ENCODE measurements around the gene SIGLEC12. TPM values are rescaled to one million over a fixed set of nuclear protein-coding genes. Genes with fewer than 3 reads are reported as not detected.

Gene SIGLEC12
- total RNA-seq, 5 donors from 2014 or later (not counting 1 experiment from before 2014, with no cell fraction given), result not detected

GRCh38 chr19:51513968-51514367 lies 12.4 kb upstream of the SIGLEC12 start:
- no peak overlapping the region for H3K4me3 Mint-ChIP-seq
- Histone ChIP-seq H3K27ac (ENCODE audit: low read length) (no peak overlapping the region), H3K27me3 (replicated peaks in 1 of 2; ENCODE audit: control insufficient read depth in 2 of 2, extremely low read depth in 1 of 2, insufficient read depth in 2 of 2, low read length in 1 of 2) (peaks cover 8 to 24% of the 10 kb centered on the region in 2 experiments), H3K4me3 (ENCODE audit: control insufficient read depth in 1 of 2, extremely low read depth in 1 of 2, low read length in 1 of 2) (no peak overlapping the region), H3K9me3 (no peaks in the 10 kb centered on the region), H3K36me3 (ENCODE audit: control insufficient read depth in 2 of 2, extremely low read depth in 1 of 2, insufficient read depth in 1 of 2, low read length in 1 of 2) (no peaks in the 10 kb centered on the region), H3K4me1 (ENCODE audit: control insufficient read depth in 1 of 2, extremely low read depth in 1 of 2, insufficient read depth in 2 of 2, low read length in 2 of 2) (no peaks in the 10 kb centered on the region)
- H3K4me1 Mint-ChIP-seq, result no peaks in the 10 kb centered on the region
- DNase-seq, result no peak
- peaks cover 0 to 4% (median 0%) of the 10 kb centered on the region in 3 donors for H3K9me3 Mint-ChIP-seq
- ChIA-PET CTCF (interaction anchor here in 1 of 2 donors (0.7 to 1.0 kb wide), 2 partner anchors 37 to 39 kb away, joined by 3 read pairs; no protein-coding TSS in a partner anchor), POLR2A (no interaction called here)
- H3K36me3 Mint-ChIP-seq, result no peaks in the 10 kb centered on the region
- WGBS (ENCODE audit: insufficient coverage), result no CpG with 5 or more reads among the region's 2 CpGs
- peaks cover 14 to 32% of the 10 kb centered on the region in 2 donors for H3K27me3 Mint-ChIP-seq
- no peak for ATAC-seq (replicated peaks in 1 of 4)
- H3K27ac Mint-ChIP-seq, result no peak overlapping the region

- no peaks in the 10 kb centered on the region for H3K9me3 Mint-ChIP-seq
- H3K27ac Mint-ChIP-seq, result no peak overlapping the region
- 29% methylated on average over 5 of the region's 6 CpGs for WGBS (ENCODE audit: insufficient coverage)
- Histone ChIP-seq H3K36me3 (ENCODE audit: control insufficient read depth in 2 of 2, extremely low read depth in 1 of 2, insufficient read depth in 1 of 2, low read length in 1 of 2) (no peaks in the 10 kb centered on the region), H3K4me1 (ENCODE audit: control insufficient read depth in 1 of 2, extremely low read depth in 1 of 2, insufficient read depth in 2 of 2, low read length in 2 of 2) (no peaks in the 10 kb centered on the region), H3K27me3 (replicated peaks in 1 of 2; ENCODE audit: control insufficient read depth in 2 of 2, extremely low read depth in 1 of 2, insufficient read depth in 2 of 2, low read length in 1 of 2) (peaks cover 8 to 24% of the 10 kb centered on the region in 2 experiments), H3K4me3 (ENCODE audit: control insufficient read depth in 1 of 2, extremely low read depth in 1 of 2, low read length in 1 of 2) (no peak overlapping the region), H3K27ac (ENCODE audit: low read length) (no peak overlapping the region), H3K9me3 (no peaks in the 10 kb centered on the region)
- ChIA-PET POLR2A (no interaction called here), CTCF (interaction anchor here in 1 of 2 donors (0.7 kb wide), 1 partner anchor 37 kb away, joined by 3 read pairs; no protein-coding TSS in a partner anchor)
- H3K27me3 Mint-ChIP-seq, result peaks cover 9 to 24% of the 10 kb centered on the region in 2 donors
- ATAC-seq (replicated peaks in 1 of 4) (no peak), DNase-seq (peak in 1 of 35 experiments; percentile 2)
- H3K4me3 Mint-ChIP-seq, result no peak overlapping the region
- no peaks in the 10 kb centered on the region for H3K4me1 Mint-ChIP-seq
- no peaks in the 10 kb centered on the region for H3K36me3 Mint-ChIP-seq
These were observed 9.8 kb upstream of the SIGLEC12 start for GRCh38 chr19:51511353-51511752.

GRCh38 chr19:51509823-51510660 lies 8.4 kb upstream of the SIGLEC12 start:
- H3K4me3 ChIP-seq (ENCODE audit: control insufficient read depth in 1 of 2, extremely low read depth in 1 of 2, low read length in 1 of 2), result no peak overlapping the region
- CTCF ChIA-PET, result no interaction called here
- H3K9me3 ChIP-seq, result no peaks in the 10 kb centered on the region
- ATAC-seq (replicated peaks in 1 of 4) (no peak), DNase-seq (no peak)
- 79% methylated on average over 3 of the region's 7 CpGs for WGBS (ENCODE audit: insufficient coverage)
- no peaks in the 10 kb centered on the region for H3K4me1 ChIP-seq (ENCODE audit: control insufficient read depth in 1 of 2, extremely low read depth in 1 of 2, insufficient read depth in 2 of 2, low read length in 2 of 2)
- no peaks in the 10 kb centered on the region for H3K9me3 Mint-ChIP-seq
- POLR2A ChIA-PET, result no interaction called here
- no peak overlapping the region for H3K27ac ChIP-seq (ENCODE audit: low read length)
- no peak overlapping the region for H3K27ac Mint-ChIP-seq
- H3K36me3 ChIP-seq (ENCODE audit: control insufficient read depth in 2 of 2, extremely low read depth in 1 of 2, insufficient read depth in 1 of 2, low read length in 1 of 2), result no peaks in the 10 kb centered on the region
- H3K4me3 Mint-ChIP-seq, result no peak overlapping the region
- H3K27me3 Mint-ChIP-seq, result peaks cover 9 to 24% of the 10 kb centered on the region in 2 donors
- no peaks in the 10 kb centered on the region for H3K4me1 Mint-ChIP-seq
- no peaks in the 10 kb centered on the region for H3K36me3 Mint-ChIP-seq
- H3K27me3 ChIP-seq (replicated peaks in 1 of 2; ENCODE audit: control insufficient read depth in 2 of 2, extremely low read depth in 1 of 2, insufficient read depth in 2 of 2, low read length in 1 of 2), result peaks cover 8 to 24% of the 10 kb centered on the region in 2 experiments

GRCh38 chr19:51508059-51508733 lies 6.6 kb upstream of the SIGLEC12 start:
- H3K27ac Mint-ChIP-seq, result no peak overlapping the region
- Histone ChIP-seq H3K9me3 (no peaks in the 10 kb centered on the region), H3K27me3 (replicated peaks in 1 of 2; ENCODE audit: control insufficient read depth in 2 of 2, extremely low read depth in 1 of 2, insufficient read depth in 2 of 2, low read length in 1 of 2) (peaks cover 4 to 24% of the 10 kb centered on the region in 2 experiments), H3K4me3 (ENCODE audit: control insufficient read depth in 1 of 2, extremely low read depth in 1 of 2, low read length in 1 of 2) (no peak overlapping the region), H3K27ac (ENCODE audit: low read length) (no peak overlapping the region), H3K36me3 (ENCODE audit: control insufficient read depth in 2 of 2, extremely low read depth in 1 of 2, insufficient read depth in 1 of 2, low read length in 1 of 2) (no peaks in the 10 kb centered on the region), H3K4me1 (ENCODE audit: control insufficient read depth in 1 of 2, extremely low read depth in 1 of 2, insufficient read depth in 2 of 2, low read length in 2 of 2) (no peaks in the 10 kb centered on the region)
- no peaks in the 10 kb centered on the region for H3K36me3 Mint-ChIP-seq
- ChIA-PET POLR2A (no interaction called here), CTCF (no interaction called here)
- H3K4me3 Mint-ChIP-seq, result no peak overlapping the region
- H3K27me3 Mint-ChIP-seq, result peaks cover 9 to 18% of the 10 kb centered on the region in 2 donors
- WGBS (ENCODE audit: insufficient coverage), result no CpG with 5 or more reads among the region's 3 CpGs
- H3K4me1 Mint-ChIP-seq, result no peaks in the 10 kb centered on the region
- ATAC-seq (replicated peaks in 1 of 4), result no peak
- H3K9me3 Mint-ChIP-seq, result peaks cover 0 to 13% (median 7%) of the 10 kb centered on the region in 3 donors
- no peak for DNase-seq

- Mint-ChIP-seq H3K4me3 (no peak overlapping the region), H3K4me1 (no peaks in the 10 kb centered on the region), H3K27ac (no peak overlapping the region), H3K36me3 (no peaks in the 10 kb centered on the region), H3K9me3 (peaks cover 0 to 13% (median 7%) of the 10 kb centered on the region in 3 donors), H3K27me3 (peaks cover 9 to 17% of the 10 kb centered on the region in 2 donors)
- H3K27me3 ChIP-seq (replicated peaks in 1 of 2; ENCODE audit: control insufficient read depth in 2 of 2, extremely low read depth in 1 of 2, insufficient read depth in 2 of 2, low read length in 1 of 2), result peaks cover 2 to 24% of the 10 kb centered on the region in 2 experiments
- no peak for DNase-seq
- H3K27ac ChIP-seq (ENCODE audit: low read length), result no peak overlapping the region
- H3K9me3 ChIP-seq, result no peaks in the 10 kb centered on the region
- POLR2A ChIA-PET, result no interaction called here
- H3K4me1 ChIP-seq (ENCODE audit: control insufficient read depth in 1 of 2, extremely low read depth in 1 of 2, insufficient read depth in 2 of 2, low read length in 2 of 2), result no peaks in the 10 kb centered on the region
- H3K36me3 ChIP-seq (ENCODE audit: control insufficient read depth in 2 of 2, extremely low read depth in 1 of 2, insufficient read depth in 1 of 2, low read length in 1 of 2), result no peaks in the 10 kb centered on the region
- CTCF ChIA-PET, result no interaction called here
- no peak for ATAC-seq (replicated peaks in 1 of 4)
- no CpG with 5 or more reads among the region's 6 CpGs for WGBS (ENCODE audit: insufficient coverage)
- H3K4me3 ChIP-seq (ENCODE audit: control insufficient read depth in 1 of 2, extremely low read depth in 1 of 2, low read length in 1 of 2), result no peak overlapping the region
These were observed 6.0 kb upstream of the SIGLEC12 start for GRCh38 chr19:51507640-51508058.

- H3K9me3 ChIP-seq, result no peaks in the 10 kb centered on the region
- H3K36me3 ChIP-seq (ENCODE audit: control insufficient read depth in 2 of 2, extremely low read depth in 1 of 2, insufficient read depth in 1 of 2, low read length in 1 of 2), result no peaks in the 10 kb centered on the region
- Mint-ChIP-seq H3K4me1 (no peaks in the 10 kb centered on the region), H3K27ac (no peak overlapping the region), H3K36me3 (no peaks in the 10 kb centered on the region), H3K27me3 (peaks cover 9 to 16% of the 10 kb centered on the region in 2 donors), H3K4me3 (no peak overlapping the region), H3K9me3 (peaks cover 0 to 13% (median 7%) of the 10 kb centered on the region in 3 donors)
- H3K4me3 ChIP-seq (ENCODE audit: control insufficient read depth in 1 of 2, extremely low read depth in 1 of 2, low read length in 1 of 2), result no peak overlapping the region
- CTCF ChIA-PET, result interaction anchor here in 1 of 2 donors (1.4 kb wide), 1 partner anchor 9 kb away, joined by 5 read pairs; no protein-coding TSS in a partner anchor
- H3K4me1 ChIP-seq (ENCODE audit: control insufficient read depth in 1 of 2, extremely low read depth in 1 of 2, insufficient read depth in 2 of 2, low read length in 2 of 2), result no peaks in the 10 kb centered on the region
- H3K27ac ChIP-seq (ENCODE audit: low read length), result no peak overlapping the region
- POLR2A ChIA-PET, result no interaction called here
- no peak for ATAC-seq (replicated peaks in 1 of 4)
- DNase-seq, result no peak
- peaks cover 0 to 24% of the 10 kb centered on the region in 2 experiments for H3K27me3 ChIP-seq (replicated peaks in 1 of 2; ENCODE audit: control insufficient read depth in 2 of 2, extremely low read depth in 1 of 2, insufficient read depth in 2 of 2, low read length in 1 of 2)
- 80% methylated on average over 2 of the region's 3 CpGs for WGBS (ENCODE audit: insufficient coverage)
These were observed 5.6 kb upstream of the SIGLEC12 start for GRCh38 chr19:51507192-51507591.

Data from T-cell (primary cell).